HepG2 (cell line): ENCODE measurements around the gene MED25. TPM values are rescaled to one million over a fixed set of nuclear protein-coding genes. Genes with fewer than 3 reads are reported as not detected.

Experiments
- ATAC-seq: fragments of 200-7000 bp; cut with Tn5 transposase; 3 replicates; pipeline ENCODE4 v1.9.1; 2020; ENCODE audit warnings: mild to moderate bottlenecking, moderate library complexity
- BruUV-seq: library from RNA; stranded (reverse); fragments of 400-500 nt; replicated peaks from 2 replicates; lab custom pipeline; 2021; lab: Mats Ljungman, UMichigan
- CTCF ChIA-PET: fragments of 300-600 bp; formaldehyde crosslinking; extraction: SDS; loops from one replicate; lab custom pipeline; 2021; ENCODE audit warnings: low total read pairs, inconsistent platforms, low intra/inter-chr PET ratio; lab: Yijun Ruan, JAX
- POLR2A ChIA-PET: fragments of 350-600 bp; sonication (Branson Sonifier 250); formaldehyde crosslinking; loops from one replicate; lab custom pipeline; 2020; ENCODE audit warnings: antibody characterized with exemption, inconsistent platforms; lab: Yijun Ruan, JAX
- DNase-seq: peaks from one replicate; pipeline ENCODE4 v3.0.0-alpha.2; 2015; ENCODE audit warnings: low spot score
- FAIRE-seq: peaks from 3 replicates; lab custom pipeline; 2011; peaks lifted over from hg19 to GRCh38; lab: Jason Lieb, UNC
- H2AFZ ChIP-seq: one replicate; pipeline ENCODE4 v1.6.1; 2011; ENCODE audit warnings: low read length, inconsistent platforms
- H3K27ac ChIP-seq: fragments of 300-600 bp; 3 replicates; pipeline ENCODE4 v1.8.0; 2011; ENCODE audit warnings: mixed run types, mild to moderate bottlenecking, mixed read lengths, low read length, inconsistent platforms; ENCODE audit not compliant: insufficient read depth; ENCODE audit errors: extremely low read length
- H3K27me3 ChIP-seq, 2 experiments: fragments of 200-600 bp in 1 of 2; 2 replicates in 1 of 2; 3 replicates in 1 of 2; pipeline versions ENCODE4 v1.6.0 to v1.8.0; 2011; ENCODE audit warnings: low read length in 2 of 2, mild to moderate bottlenecking in 2 of 2, moderate library complexity in 2 of 2, inconsistent platforms in 1 of 2; ENCODE audit not compliant: insufficient read depth in 2 of 2, control insufficient read depth in 1 of 2
- H3K36me3 ChIP-seq, 2 experiments: fragments of 200-600 bp in 1 of 2; replicated peaks in 1 of 2; 2 replicates in 1 of 2; 3 replicates in 1 of 2; pipeline versions ENCODE4 v1.5.1 to v1.8.0; 2011; ENCODE audit warnings: low read length in 2 of 2, inconsistent platforms in 1 of 2; ENCODE audit not compliant: insufficient read depth in 2 of 2, control insufficient read depth in 1 of 2
- H3K4me1 ChIP-seq: 2 replicates; pipeline ENCODE4 v1.5.1; 2012; ENCODE audit warnings: low read length, inconsistent platforms; ENCODE audit not compliant: insufficient read depth
- H3K4me2 ChIP-seq: 2 replicates; pipeline ENCODE4 v1.6.0; 2011; ENCODE audit warnings: low read depth, low read length, inconsistent platforms
- H3K4me3 ChIP-seq, 3 experiments: fragments of 200-600 bp in 1 of 3; sonication (generic), shearing (Covaris generic) in 1 of 3; replicated peaks in 1 of 3; 2 replicates each; pipeline ENCODE4 v1.5.1; 2011 to 2016; ENCODE audit warnings: low read length in 3 of 3, inconsistent platforms in 2 of 3, low read depth in 2 of 3, mild to moderate bottlenecking in 2 of 3, control low read depth in 1 of 3, mixed read lengths in 1 of 3; ENCODE audit not compliant: insufficient read depth in 1 of 3
- H3K79me2 ChIP-seq: one replicate; pipeline ENCODE4 v1.6.1; 2011; ENCODE audit warnings: low read length, inconsistent platforms; ENCODE audit not compliant: insufficient read depth
- H3K9ac ChIP-seq: 2 replicates; pipeline ENCODE4 v1.6.0; 2011; ENCODE audit warnings: mild to moderate bottlenecking, low read depth, low read length, inconsistent platforms; ENCODE audit not compliant: insufficient read depth
- H3K9me3 ChIP-seq: 2 replicates; pipeline ENCODE4 v1.5.1; 2012; ENCODE audit warnings: mild to moderate bottlenecking, low read length
- H4K20me1 ChIP-seq: 2 replicates; pipeline ENCODE4 v1.6.0; 2011; ENCODE audit warnings: inconsistent platforms, mild to moderate bottlenecking, low read length, moderate library complexity; ENCODE audit not compliant: insufficient read depth
- HDAC2 ChIP-seq: sonication (generic); formaldehyde crosslinking; IDR thresholded peaks from 2 replicates; pipeline ENCODE4 v1.4.0; 2020; ENCODE audit warnings: missing genetic modification reagents
- IRF1 ChIP-seq: sonication (generic); formaldehyde crosslinking; IDR thresholded peaks from 2 replicates; pipeline ENCODE4 v1.4.0; 2020; ENCODE audit warnings: low read depth, mild to moderate bottlenecking, missing genetic modification reagents
- MAZ ChIP-seq, 2 experiments: sonication (generic) in 1 of 2; formaldehyde crosslinking in 1 of 2; IDR thresholded peaks; 2 replicates each; pipeline versions ENCODE4 v1.5.0 to v1.6.1; 2012 to 2020; ENCODE audit warnings: low read depth in 2 of 2, mild to moderate bottlenecking in 2 of 2, borderline replicate concordance in 1 of 2, improper control_type of control experiment in 1 of 2, low read length in 1 of 2, missing genetic modification reagents in 1 of 2, moderate library complexity in 1 of 2
- ZBTB20 ChIP-seq: sonication (generic); formaldehyde crosslinking; IDR thresholded peaks from 2 replicates; pipeline ENCODE4 v1.8.1; 2023; ENCODE audit warnings: missing genetic modification reagents, low read depth, mild to moderate bottlenecking, borderline replicate concordance
- ZNF274 ChIP-seq: sonication (generic); formaldehyde crosslinking; IDR thresholded peaks from 2 replicates; pipeline ENCODE4 v1.5.1; 2020; ENCODE audit warnings: mild to moderate bottlenecking, missing genetic modification reagents
- ZNF768 ChIP-seq: sonication (generic); formaldehyde crosslinking; IDR thresholded peaks from 2 replicates; pipeline ENCODE4 v1.4.0; 2020; ENCODE audit warnings: missing genetic modification reagents
- ZXDC ChIP-seq: sonication (generic); formaldehyde crosslinking; IDR thresholded peaks from 2 replicates; pipeline ENCODE4 v1.5.0; 2020; ENCODE audit warnings: mild to moderate bottlenecking, missing genetic modification reagents
- WGBS: methylation state at CpG from one replicate; pipeline ENCODE4 v1.1.6; 2017; ENCODE audit warnings: low lambda C conversion rate; 5-methylcytosine and 5-hydroxymethylcytosine counted together
- in situ Hi-C: cut with HindIII; loops from 2 replicates; pipeline ENCODE4 v1.10.0; 2017; ENCODE audit warnings: low pct_unique_long_range_greater_than_20kb; ENCODE audit not compliant: extremely low pct_ligation_motif_present
- intact Hi-C: fragments of 100-400 bp; cut with micrococcal nuclease; formaldehyde crosslinking; loops from one replicate; pipeline ENCODE4 v1.10.0; 2022; ENCODE audit not compliant: unreplicated experiment
- polyA plus RNA-seq, 8 experiments: library from polyadenylated mRNA; depleted of rRNA in 3 of 8; stranded (reverse) in 7 of 8; unstranded in 1 of 8; fragments of >200 nt; fragmentation: Illumina TruSeq in 4 of 8; extraction: Trizol in 4 of 8; gene quantifications; 2 replicates each; pipeline versions ENCODE4 v1.2.1 to v1.2.3, GENCODE V29; 2011 to 2016; ENCODE audit warnings: low read depth in 4 of 8, missing spikeins in 1 of 8, mixed read lengths in 1 of 8; ENCODE audit not compliant: insufficient read depth in 1 of 8
- total RNA-seq, 5 experiments: library from RNA; depleted of rRNA; stranded (reverse); fragments of >200 nt; fragmentation: Illumina TruSeq; extraction: Trizol; gene quantifications; 2 replicates each; pipeline ENCODE4 v1.2.3, GENCODE V29; 2016; ENCODE audit warnings: low read depth in 1 of 5
- TF ChIP-seq, protein P1 (sequence below): sonication (generic); formaldehyde crosslinking; conservative IDR thresholded peaks from 2 replicates; pipeline ENCODE4 v1.4.0; 2020; ENCODE audit warnings: missing genetic modification reagents
- TF ChIP-seq, protein P2 (sequence below): sonication (generic); formaldehyde crosslinking; IDR thresholded peaks from 2 replicates; pipeline ENCODE4 v1.5.0; 2020; ENCODE audit warnings: mild to moderate bottlenecking, missing genetic modification reagents, borderline replicate concordance

The MED25 gene
- total and polyA plus RNA-seq, 2 of the 13 experiments (the other 11 are each of a cell fraction or from before 2014, with no cell fraction given), result 11.1 to 15.1 TPM

DNA sequence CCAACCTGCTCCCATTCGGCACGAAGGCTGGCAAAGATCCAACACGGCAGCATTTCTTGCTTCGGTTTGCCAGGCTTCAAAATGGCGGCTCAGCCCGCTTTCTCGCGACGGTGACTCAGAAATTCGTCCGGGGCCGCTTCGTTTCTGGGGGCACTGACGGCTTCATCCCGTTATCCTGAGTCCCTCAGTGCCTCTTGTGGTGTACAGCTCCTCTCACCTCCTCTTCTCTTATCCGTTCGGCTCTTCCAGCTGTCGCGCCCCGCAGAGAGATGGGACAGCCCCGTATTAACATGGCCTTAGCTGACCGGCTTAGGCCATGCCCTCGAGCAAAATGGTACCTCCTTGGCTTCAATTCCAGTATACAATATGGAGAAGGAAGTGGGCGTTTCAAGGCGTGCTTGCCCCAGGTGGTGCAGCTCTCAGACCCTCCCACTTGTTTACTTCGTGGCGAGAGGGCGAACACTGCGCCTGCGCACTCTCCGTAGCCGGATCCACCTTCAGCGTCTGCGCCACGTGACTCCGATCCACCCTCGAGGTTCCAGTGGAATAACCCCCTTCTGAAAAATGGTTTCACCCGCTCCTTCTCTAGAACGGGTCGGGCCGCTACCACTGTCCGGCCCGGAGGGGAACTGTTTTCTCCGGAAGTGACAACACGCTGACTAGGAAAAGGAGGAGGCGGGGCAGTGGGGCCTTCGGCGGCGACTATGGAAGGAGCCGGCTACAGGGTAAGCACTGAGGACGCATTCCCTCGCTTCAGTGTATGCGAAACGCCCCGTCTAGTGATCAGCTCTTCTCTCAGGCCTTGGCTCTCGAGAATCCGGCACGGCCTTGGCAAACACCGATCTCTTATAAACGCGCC lies 59.2 kb downstream of the MED25 start, which contains the start of the genes AKT1S1 and TBC1D17 (continued):
- TF ChIP-seq IRF1 (CRISPR knock-in tag) (no peak), HDAC2 (CRISPR knock-in tag) (0 out of 2 replicates have a peak, but pooled peaks have one; percentile 16)

DNA sequence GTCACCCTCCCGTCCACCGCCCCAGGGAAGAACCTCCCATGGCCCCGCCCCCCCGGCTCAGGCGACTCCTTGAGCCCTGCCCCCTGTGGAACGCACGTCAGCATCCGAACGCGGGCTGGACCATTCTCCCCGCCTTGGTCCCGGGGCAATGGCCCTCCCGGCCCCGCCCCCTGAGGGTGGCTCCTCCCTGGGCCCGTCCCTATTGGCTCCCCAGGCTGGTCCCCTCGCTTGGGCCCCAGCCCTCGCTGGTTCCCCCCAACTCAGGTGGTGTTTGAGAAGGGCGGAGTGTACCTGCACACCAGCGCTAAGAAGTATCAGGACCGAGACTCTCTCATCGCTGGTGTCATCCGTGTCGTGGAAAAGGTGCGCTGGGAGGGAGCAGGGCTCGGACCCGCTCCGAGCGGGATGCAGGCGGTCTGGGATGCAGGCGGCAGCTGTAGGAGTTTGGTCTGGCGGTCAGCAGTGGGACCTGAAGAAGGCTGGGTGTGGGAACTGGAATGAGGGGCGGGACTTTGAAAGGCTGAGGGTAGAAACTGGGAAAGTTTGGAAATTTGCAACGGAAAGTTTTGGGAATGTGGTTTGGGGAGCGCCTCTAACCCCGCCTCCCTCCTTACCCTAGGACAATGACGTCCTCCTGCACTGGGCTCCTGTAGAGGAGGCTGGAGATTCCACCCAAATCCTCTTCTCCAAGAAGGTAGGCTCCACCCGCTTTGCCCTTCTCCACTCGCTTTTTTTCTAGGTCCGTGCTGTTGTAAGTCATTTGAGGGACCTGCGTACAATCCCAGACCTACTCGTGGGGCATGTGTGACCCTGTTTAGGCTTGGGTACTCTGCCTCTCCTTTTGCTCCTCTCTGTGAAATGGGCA lies 60.0 kb downstream of the MED25 start:
- 23% methylated on average over 25 of the region's 41 CpGs for WGBS
- Histone ChIP-seq H3K36me3 (peaks cover 18 to 48% of the 10 kb centered on the region in 2 experiments), H3K9ac (peak overlapping the region; percentile 89), H3K27ac (peak overlapping the region; percentile 99), H4K20me1 (peaks cover 5% of the 10 kb centered on the region; the same call in 1 of the 2 replicates), H3K79me2 (peaks cover 38% of the 10 kb centered on the region), H3K9me3 (no peaks in the 10 kb centered on the region), H3K4me2 (peak overlapping the region; percentile 76), H3K4me3 (peak overlapping the region; percentile 69 to 99 (median 72)), H3K4me1 (peaks cover 31% of the 10 kb centered on the region), H3K27me3 (no peaks in the 10 kb centered on the region; a peak in 1 of 5 replicates), H2AFZ (no peak overlapping the region)
- ChIA-PET POLR2A (interaction anchor here (1.0 to 3.3 kb wide), 6 partner anchors 9 to 238 kb away, joined by 4 to 21 read pairs (median 16); partner anchors contain the start of genes ATF5, NUP62, PNKP and PTOV1), CTCF (no interaction called here)
- peak; percentile 56 for FAIRE-seq
- DNase-seq, result peak; percentile 93
- intact Hi-C loops (no loop called here), in situ Hi-C loops (no loop called here)
- peak; percentile 80 for ATAC-seq
- no TSS peak for BruUV-seq
- TF ChIP-seq ZXDC (CRISPR knock-in tag) (peak; percentile 85), ZNF768 (CRISPR knock-in tag) (peak; percentile 73; the same call in 1 of the 2 replicates), ZNF274 (CRISPR knock-in tag) (no peak; the same call in 1 of the 2 replicates), MAZ (IDR thresholded peaks at IDR 0.05; ENCODE audit: borderline replicate concordance, low read depth, low read length) (peak; percentile 64; the same call in 1 of the 2 replicates), MAZ (CRISPR knock-in tag; IDR thresholded peaks at IDR 0.05; ENCODE audit: low read depth) (no peak), ZBTB20 (CRISPR knock-in tag) (no peak)
- TF ChIP-seq, protein P1, sequence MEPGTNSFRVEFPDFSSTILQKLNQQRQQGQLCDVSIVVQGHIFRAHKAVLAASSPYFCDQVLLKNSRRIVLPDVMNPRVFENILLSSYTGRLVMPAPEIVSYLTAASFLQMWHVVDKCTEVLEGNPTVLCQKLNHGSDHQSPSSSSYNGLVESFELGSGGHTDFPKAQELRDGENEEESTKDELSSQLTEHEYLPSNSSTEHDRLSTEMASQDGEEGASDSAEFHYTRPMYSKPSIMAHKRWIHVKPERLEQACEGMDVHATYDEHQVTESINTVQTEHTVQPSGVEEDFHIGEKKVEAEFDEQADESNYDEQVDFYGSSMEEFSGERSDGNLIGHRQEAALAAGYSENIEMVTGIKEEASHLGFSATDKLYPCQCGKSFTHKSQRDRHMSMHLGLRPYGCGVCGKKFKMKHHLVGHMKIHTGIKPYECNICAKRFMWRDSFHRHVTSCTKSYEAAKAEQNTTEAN (CRISPR knock-in tag), result no peak
- TF ChIP-seq, protein P2, sequence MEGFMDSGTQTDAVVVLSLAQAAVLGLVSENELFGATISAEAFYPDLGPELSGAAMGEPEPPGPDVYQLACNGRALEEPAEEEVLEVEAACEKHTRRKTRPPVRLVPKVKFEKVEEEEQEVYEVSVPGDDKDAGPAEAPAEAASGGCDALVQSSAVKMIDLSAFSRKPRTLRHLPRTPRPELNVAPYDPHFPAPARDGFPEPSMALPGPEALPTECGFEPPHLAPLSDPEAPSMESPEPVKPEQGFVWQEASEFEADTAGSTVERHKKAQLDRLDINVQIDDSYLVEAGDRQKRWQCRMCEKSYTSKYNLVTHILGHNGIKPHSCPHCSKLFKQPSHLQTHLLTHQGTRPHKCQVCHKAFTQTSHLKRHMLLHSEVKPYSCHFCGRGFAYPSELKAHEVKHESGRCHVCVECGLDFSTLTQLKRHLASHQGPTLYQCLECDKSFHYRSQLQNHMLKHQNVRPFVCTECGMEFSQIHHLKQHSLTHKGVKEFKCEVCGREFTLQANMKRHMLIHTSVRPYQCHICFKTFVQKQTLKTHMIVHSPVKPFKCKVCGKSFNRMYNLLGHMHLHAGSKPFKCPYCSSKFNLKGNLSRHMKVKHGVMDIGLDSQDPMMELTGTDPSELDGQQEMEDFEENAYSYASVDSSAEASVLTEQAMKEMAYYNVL, result 0 out of 2 replicates have a peak, but pooled peaks have one; percentile 52
